OCI-LY1 (cell line): ENCODE data around the gene PXMP4.

Source experiments
- CTCF ChIP-seq: fragments of 200-600 bp; sonication (generic), shearing (Covaris generic); IDR thresholded peaks from 2 replicates; pipeline ENCODE4 v1.5.1; 2017; ENCODE audit warnings: mild to moderate bottlenecking, antibody characterized with exemption, low read length, moderate library complexity, mixed read lengths
- EZH2 ChIP-seq: fragments of 200-600 bp; sonication (generic), shearing (Covaris generic); IDR thresholded peaks from 2 replicates; pipeline ENCODE4 v1.8.0; 2017; ENCODE audit warnings: borderline replicate concordance, mixed run types, mild to moderate bottlenecking, antibody characterized with exemption, low read length, moderate library complexity, mixed read lengths

GRCh38 chr20:33654680-33655161, 65.4 kb downstream of the PXMP4 start:
- TF ChIP-seq CTCF (no peak), EZH2 (no peak)
